IPS DF 4.7 (cell line): ENCODE data around the gene MAP2.

Experiments
- DNase-seq: peaks from one replicate; pipeline ENCODE4 v3.0.0-alpha.2; 2013; ENCODE audit warnings: low spot score; ENCODE audit errors: extremely low read depth

MAP2 gene

GRCh38 chr2:209423562-209424198, at the start of gene MAP2:
Gene MAP2 (plus strand): TSS chr2:209424047. CDS start chr2:209653171, 229,124 bp downstream.
- no peak for DNase-seq

GRCh38 chr2:209376686-209377085, 47.2 kb upstream of the MAP2 start:
- DNase-seq, result no peak

GRCh38 chr2:209380293-209380692, 43.6 kb upstream of the MAP2 start:
- DNase-seq, result no peak

GRCh38 chr2:209381091-209381490, 42.8 kb upstream of the MAP2 start:
- DNase-seq, result no peak

- DNase-seq, result no peak
These were observed 41.1 kb upstream of the MAP2 start for GRCh38 chr2:209382775-209383174.

GRCh38 chr2:209383212-209383611, 40.6 kb upstream of the MAP2 start:
- no peak for DNase-seq

GRCh38 chr2:209387389-209387788, 36.5 kb upstream of the MAP2 start:
- no peak for DNase-seq

- DNase-seq, result no peak
These were observed 35.3 kb upstream of the MAP2 start for GRCh38 chr2:209388446-209389037.

GRCh38 chr2:209389171-209389618, 34.7 kb upstream of the MAP2 start:
- no peak for DNase-seq

- no peak for DNase-seq
These were observed 33.0 kb upstream of the MAP2 start for GRCh38 chr2:209390839-209391238.

GRCh38 chr2:209391776-209392401, 32.0 kb upstream of the MAP2 start:
- DNase-seq, result no peak

- DNase-seq, result no peak
These were observed 28.6 kb upstream of the MAP2 start for GRCh38 chr2:209395229-209395628.

- no peak for DNase-seq
These were observed 28.2 kb upstream of the MAP2 start for GRCh38 chr2:209395652-209396051.

- DNase-seq, result no peak
These were observed 25.4 kb upstream of the MAP2 start for GRCh38 chr2:209398463-209398862.

GRCh38 chr2:209401788-209402187, 22.1 kb upstream of the MAP2 start:
- DNase-seq, result no peak

GRCh38 chr2:209411296-209411695, 12.6 kb upstream of the MAP2 start:
- DNase-seq, result no peak

GRCh38 chr2:209411718-209412117, 12.1 kb upstream of the MAP2 start:
- no peak for DNase-seq

GRCh38 chr2:209413311-209414014, 10.4 kb upstream of the MAP2 start:
- DNase-seq, result no peak

GRCh38 chr2:209416913-209417312, 6.9 kb upstream of the MAP2 start:
- no peak for DNase-seq

GRCh38 chr2:209422191-209422754, 1.6 kb upstream of the MAP2 start:
- DNase-seq, result no peak

- no peak for DNase-seq
These were observed 403 bp downstream of the MAP2 start for GRCh38 chr2:209424199-209424701.
